Osteoblast (primary cell): ENCODE results near the gene ENOX2. TPM values are rescaled to one million over a fixed set of nuclear protein-coding genes. Genes with fewer than 3 reads are reported as not detected.
A peak's percentile ranks its signal among the peaks of the same experiment; 100 is the strongest.

Experiments
- DNase-seq: peaks from one replicate; pipeline ENCODE4 v3.0.0; 2011; ENCODE audit warnings: low spot score, mixed read lengths; ENCODE audit not compliant: insufficient read length; ENCODE audit errors: missing footprints
- H2AFZ ChIP-seq: 2 replicates; pipeline ENCODE4 v1.6.0; 2011; ENCODE audit warnings: mild to moderate bottlenecking, low read length
- H3K27ac ChIP-seq: 2 replicates; pipeline ENCODE4 v1.5.1; 2011; ENCODE audit warnings: mild to moderate bottlenecking, low read depth, low read length, moderate library complexity
- H3K27me3 ChIP-seq: 2 replicates; pipeline ENCODE4 v1.6.0; 2012; ENCODE audit warnings: mild to moderate bottlenecking, control low read depth, inconsistent platforms, low read length, moderate library complexity; ENCODE audit not compliant: insufficient read depth
- H3K36me3 ChIP-seq: 2 replicates; pipeline ENCODE4 v1.5.1; 2011; ENCODE audit warnings: mild to moderate bottlenecking, low read length, control low read depth, moderate library complexity; ENCODE audit not compliant: insufficient read depth
- H3K4me1 ChIP-seq: 2 replicates; pipeline ENCODE4 v1.5.1; 2011; ENCODE audit warnings: mild to moderate bottlenecking, low read length, control low read depth, moderate library complexity; ENCODE audit not compliant: insufficient read depth
- H3K4me2 ChIP-seq: 2 replicates; pipeline ENCODE4 v1.6.0; 2011; ENCODE audit warnings: mild to moderate bottlenecking, low read length; ENCODE audit not compliant: insufficient read depth
- H3K4me3 ChIP-seq: fragments of 200-600 bp; sonication (generic); 3 replicates; pipeline ENCODE4 v1.5.1; 2012; ENCODE audit warnings: mild to moderate bottlenecking, low read length, inconsistent platforms; ENCODE audit not compliant: insufficient read depth
- H3K79me2 ChIP-seq: 2 replicates; pipeline ENCODE4 v1.6.0; 2012; ENCODE audit warnings: mild to moderate bottlenecking, low read length, control low read depth, inconsistent platforms; ENCODE audit not compliant: insufficient read depth
- H3K9me3 ChIP-seq: 2 replicates; pipeline ENCODE4 v1.5.1; 2011; ENCODE audit warnings: low read depth, low read length, control low read depth
- H4K20me1 ChIP-seq: 2 replicates; pipeline ENCODE4 v1.6.0; 2012; ENCODE audit warnings: mild to moderate bottlenecking, low read length, control low read depth; ENCODE audit not compliant: insufficient read depth
- total RNA-seq: library from RNA; depleted of rRNA; stranded (reverse); fragments of >200 nt; gene quantifications from 2 replicates; pipeline ENCODE4 v1.2.3, GENCODE V29; 2012
- TF ChIP-seq, protein P1 (sequence below): IDR thresholded peaks from 2 replicates; pipeline ENCODE4 v1.5.1; 2011; ENCODE audit warnings: mild to moderate bottlenecking, low read depth, low read length, moderate library complexity; ENCODE audit errors: extremely low read depth

ENOX2 gene
- total RNA-seq, 1 donor = 8.0 TPM

DNA sequence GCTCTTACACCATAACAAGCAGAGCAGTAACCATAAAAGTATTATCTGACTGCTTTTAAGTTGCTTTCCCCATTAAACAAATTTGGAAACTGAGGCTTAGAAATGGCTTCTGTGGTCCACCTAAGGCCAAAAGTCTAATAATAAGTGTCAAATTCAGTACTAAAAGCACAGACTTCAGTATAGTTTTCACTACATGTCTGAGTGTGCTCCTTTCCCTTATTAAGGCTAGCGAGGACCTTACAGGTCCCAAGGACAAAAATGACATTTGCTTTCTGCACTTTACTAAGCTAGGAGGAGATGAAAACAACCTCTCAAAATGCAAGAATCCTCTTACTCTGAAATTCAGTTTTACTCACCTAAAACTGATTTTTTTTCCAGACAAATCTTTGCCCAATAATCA is 127.2 kb downstream of the ENOX2 start:
- H2AFZ ChIP-seq = no peak overlapping the region
- H4K20me1 ChIP-seq = no peaks in the 10 kb centered on the region
- H3K27ac ChIP-seq = no peak overlapping the region
- no peaks in the 10 kb centered on the region for H3K79me2 ChIP-seq
- no peak for DNase-seq
- peaks cover 19% of the 10 kb centered on the region for H3K4me1 ChIP-seq
- no peak overlapping the region for H3K4me3 ChIP-seq
- H3K9me3 ChIP-seq = no peaks in the 10 kb centered on the region
- H3K4me2 ChIP-seq = no peak overlapping the region
- H3K27me3 ChIP-seq = no peaks in the 10 kb centered on the region
- H3K36me3 ChIP-seq = no peaks in the 10 kb centered on the region
- TF ChIP-seq, protein P1, sequence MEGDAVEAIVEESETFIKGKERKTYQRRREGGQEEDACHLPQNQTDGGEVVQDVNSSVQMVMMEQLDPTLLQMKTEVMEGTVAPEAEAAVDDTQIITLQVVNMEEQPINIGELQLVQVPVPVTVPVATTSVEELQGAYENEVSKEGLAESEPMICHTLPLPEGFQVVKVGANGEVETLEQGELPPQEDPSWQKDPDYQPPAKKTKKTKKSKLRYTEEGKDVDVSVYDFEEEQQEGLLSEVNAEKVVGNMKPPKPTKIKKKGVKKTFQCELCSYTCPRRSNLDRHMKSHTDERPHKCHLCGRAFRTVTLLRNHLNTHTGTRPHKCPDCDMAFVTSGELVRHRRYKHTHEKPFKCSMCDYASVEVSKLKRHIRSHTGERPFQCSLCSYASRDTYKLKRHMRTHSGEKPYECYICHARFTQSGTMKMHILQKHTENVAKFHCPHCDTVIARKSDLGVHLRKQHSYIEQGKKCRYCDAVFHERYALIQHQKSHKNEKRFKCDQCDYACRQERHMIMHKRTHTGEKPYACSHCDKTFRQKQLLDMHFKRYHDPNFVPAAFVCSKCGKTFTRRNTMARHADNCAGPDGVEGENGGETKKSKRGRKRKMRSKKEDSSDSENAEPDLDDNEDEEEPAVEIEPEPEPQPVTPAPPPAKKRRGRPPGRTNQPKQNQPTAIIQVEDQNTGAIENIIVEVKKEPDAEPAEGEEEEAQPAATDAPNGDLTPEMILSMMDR = no peak

DNA sequence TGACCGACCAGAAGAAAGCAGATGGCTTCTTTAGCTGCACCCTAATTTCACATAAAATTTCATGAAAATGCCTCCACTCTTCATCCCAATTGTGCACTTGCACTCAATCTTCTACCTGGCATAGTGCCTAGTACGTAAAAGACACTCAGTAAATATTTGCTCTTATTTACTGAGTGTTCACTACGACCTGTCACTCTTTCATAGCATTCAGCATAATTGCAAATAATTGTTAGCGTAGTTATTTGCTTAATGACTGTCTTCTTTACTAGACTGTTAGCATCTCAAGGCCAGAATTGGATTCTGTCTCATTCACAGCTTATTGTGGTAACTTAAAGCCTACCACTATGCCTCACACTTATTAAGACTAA is 130.2 kb downstream of the ENOX2 start:
- no peak overlapping the region for H3K4me2 ChIP-seq
- H3K9me3 ChIP-seq = no peaks in the 10 kb centered on the region
- no peaks in the 10 kb centered on the region for H4K20me1 ChIP-seq
- no peaks in the 10 kb centered on the region for H3K27me3 ChIP-seq
- peaks cover 20% of the 10 kb centered on the region for H3K4me1 ChIP-seq
- no peak overlapping the region for H3K27ac ChIP-seq
- TF ChIP-seq, protein P1 = no peak
- DNase-seq = no peak
- no peak overlapping the region for H3K4me3 ChIP-seq
- no peak overlapping the region for H2AFZ ChIP-seq
- H3K79me2 ChIP-seq = no peaks in the 10 kb centered on the region
- no peaks in the 10 kb centered on the region for H3K36me3 ChIP-seq

DNA sequence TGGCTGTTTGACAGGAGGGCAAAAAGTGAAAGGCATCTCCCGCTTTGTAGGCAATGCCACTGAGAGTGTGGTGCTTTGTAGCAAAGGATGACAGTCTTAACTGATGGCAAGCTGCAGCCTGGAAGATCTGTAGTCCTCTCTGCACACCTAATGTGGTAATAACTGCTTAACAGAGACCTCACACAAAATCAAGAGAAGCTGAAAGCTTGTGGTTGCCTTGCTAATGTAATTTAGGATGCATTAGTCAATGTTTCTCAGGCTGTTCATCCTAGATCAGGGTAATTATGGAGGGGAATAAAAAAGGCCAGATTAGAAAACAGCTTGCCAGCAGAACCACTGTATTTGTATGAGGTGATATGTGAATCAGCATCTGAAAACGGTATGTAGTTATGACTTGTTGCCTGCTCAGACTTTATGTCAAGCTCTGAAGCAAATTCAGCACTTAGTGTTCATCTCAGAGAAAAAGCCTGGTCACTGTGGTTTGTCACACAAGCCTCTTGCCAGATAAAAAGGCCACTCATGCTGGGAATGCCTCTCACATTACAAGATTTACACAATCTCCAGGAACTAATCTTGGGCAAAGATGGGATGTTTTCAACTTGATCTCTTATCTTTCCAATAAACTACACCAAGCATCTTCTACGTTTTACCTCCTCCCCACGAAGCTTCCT is 130.8 kb downstream of the ENOX2 start:
- Histone ChIP-seq H3K27me3 (no peaks in the 10 kb centered on the region), H3K9me3 (no peaks in the 10 kb centered on the region), H3K27ac (peak overlapping the region; percentile 65), H2AFZ (no peak overlapping the region), H3K4me3 (no peak overlapping the region), H4K20me1 (no peaks in the 10 kb centered on the region), H3K79me2 (no peaks in the 10 kb centered on the region), H3K36me3 (no peaks in the 10 kb centered on the region), H3K4me1 (peaks cover 20% of the 10 kb centered on the region), H3K4me2 (no peak overlapping the region)
- TF ChIP-seq, protein P1 = no peak
- DNase-seq = no peak

DNA sequence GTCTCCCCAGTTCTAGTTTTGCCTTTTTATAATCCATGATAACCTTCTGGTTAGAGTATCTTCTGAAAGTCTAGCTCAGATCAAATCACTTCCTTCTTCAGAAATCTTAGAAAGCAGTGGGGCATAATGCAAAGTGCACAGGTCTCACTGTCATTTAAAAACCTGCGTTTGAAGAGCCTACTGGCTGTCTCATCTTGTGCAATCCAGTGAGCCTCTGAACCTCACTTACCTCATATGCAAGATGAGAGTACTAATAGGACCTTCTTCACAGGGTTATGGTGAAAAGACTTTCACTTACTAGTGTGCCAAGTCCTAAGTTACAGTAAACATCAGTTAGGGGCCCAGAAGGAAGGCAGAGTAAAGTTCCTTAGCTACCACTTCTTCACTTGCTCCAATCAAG is 131.4 kb downstream of the ENOX2 start:
- TF ChIP-seq, protein P1 = no peak
- H3K4me1 ChIP-seq = peaks cover 20% of the 10 kb centered on the region
- no peaks in the 10 kb centered on the region for H3K9me3 ChIP-seq
- H3K4me3 ChIP-seq = no peak overlapping the region
- no peak overlapping the region for H2AFZ ChIP-seq
- H3K27ac ChIP-seq = peak overlapping the region; percentile 65
- no peaks in the 10 kb centered on the region for H3K36me3 ChIP-seq
- no peaks in the 10 kb centered on the region for H3K79me2 ChIP-seq
- H3K27me3 ChIP-seq = no peaks in the 10 kb centered on the region
- H4K20me1 ChIP-seq = no peaks in the 10 kb centered on the region
- DNase-seq = no peak
- no peak overlapping the region for H3K4me2 ChIP-seq
